Mammary epithelial cell (primary cell): ENCODE measurements around the gene DSTN.

Source experiments
- EZH2 ChIP-seq: IDR thresholded peaks from 2 replicates; pipeline ENCODE4 v1.6.1; 2012; ENCODE audit warnings: low read length, inconsistent platforms, borderline replicate concordance
- TF ChIP-seq, protein P1 (sequence below), 2 donors: IDR thresholded peaks in 1 of 2; conservative IDR thresholded peaks in 1 of 2; 2 replicates each; pipeline ENCODE4 v1.5.1; 2011 to 2012; ENCODE audit warnings: inconsistent platforms in 2 of 2, low read length in 2 of 2, mild to moderate bottlenecking in 2 of 2, control low read depth in 1 of 2, low read depth in 1 of 2; ENCODE audit not compliant: insufficient read depth in 1 of 2; ENCODE audit errors: extremely low read depth in 1 of 2

DNA sequence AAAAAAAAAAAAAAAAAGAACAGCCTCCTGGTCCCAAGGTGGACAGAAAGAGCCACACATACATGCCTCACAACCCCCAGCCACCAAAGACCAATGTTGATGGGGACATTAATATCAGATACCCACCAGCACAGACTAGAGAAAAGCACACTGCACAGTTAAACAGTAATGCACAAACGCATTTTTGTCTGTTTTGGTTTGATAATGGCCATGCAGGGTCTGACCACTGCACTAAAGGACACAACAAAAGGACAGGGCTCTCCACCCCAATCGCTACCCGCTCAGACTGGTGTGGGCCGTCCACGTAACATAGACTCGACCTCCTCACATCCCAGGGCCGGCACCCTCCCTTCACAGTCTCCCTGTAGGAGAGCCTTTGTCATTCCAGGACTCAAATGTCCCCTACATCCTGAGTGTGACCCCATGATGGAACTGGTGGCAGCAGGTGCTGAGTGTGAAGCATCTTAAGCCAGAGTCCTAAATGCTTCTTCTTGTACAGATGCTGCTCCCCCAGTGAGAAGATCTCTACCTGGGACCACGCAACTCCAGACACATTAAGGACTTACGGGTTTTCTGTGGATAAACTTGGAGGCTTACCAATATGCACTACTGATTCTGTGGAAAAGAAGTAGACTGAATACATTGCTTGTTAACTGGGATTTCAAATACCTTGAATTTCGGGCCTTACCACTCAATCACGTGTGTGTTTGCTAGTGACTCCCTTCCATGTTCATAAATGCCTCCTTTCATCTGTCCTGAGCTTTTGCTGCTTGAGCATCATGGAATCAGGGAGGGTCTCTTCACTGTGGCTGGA lies 84.2 kb downstream of the DSTN start:
- TF ChIP-seq, protein P1, sequence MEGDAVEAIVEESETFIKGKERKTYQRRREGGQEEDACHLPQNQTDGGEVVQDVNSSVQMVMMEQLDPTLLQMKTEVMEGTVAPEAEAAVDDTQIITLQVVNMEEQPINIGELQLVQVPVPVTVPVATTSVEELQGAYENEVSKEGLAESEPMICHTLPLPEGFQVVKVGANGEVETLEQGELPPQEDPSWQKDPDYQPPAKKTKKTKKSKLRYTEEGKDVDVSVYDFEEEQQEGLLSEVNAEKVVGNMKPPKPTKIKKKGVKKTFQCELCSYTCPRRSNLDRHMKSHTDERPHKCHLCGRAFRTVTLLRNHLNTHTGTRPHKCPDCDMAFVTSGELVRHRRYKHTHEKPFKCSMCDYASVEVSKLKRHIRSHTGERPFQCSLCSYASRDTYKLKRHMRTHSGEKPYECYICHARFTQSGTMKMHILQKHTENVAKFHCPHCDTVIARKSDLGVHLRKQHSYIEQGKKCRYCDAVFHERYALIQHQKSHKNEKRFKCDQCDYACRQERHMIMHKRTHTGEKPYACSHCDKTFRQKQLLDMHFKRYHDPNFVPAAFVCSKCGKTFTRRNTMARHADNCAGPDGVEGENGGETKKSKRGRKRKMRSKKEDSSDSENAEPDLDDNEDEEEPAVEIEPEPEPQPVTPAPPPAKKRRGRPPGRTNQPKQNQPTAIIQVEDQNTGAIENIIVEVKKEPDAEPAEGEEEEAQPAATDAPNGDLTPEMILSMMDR (conservative IDR thresholded peaks at IDR 0.05 in 1 of 2, IDR thresholded peaks at IDR 0.05 in 1 of 2; ENCODE audit: extremely low read depth in 1 of 2, insufficient read depth in 1 of 2, low read depth in 1 of 2, low read length in 2 of 2), result no peak
- no peak for TF ChIP-seq EZH2
